GM18867 (cell line): Measurements from ENCODE around the gene CYTH4.
"Not testable (repeated sequence)": the region's sequence is repeated elsewhere in the genome, so short reads cannot be mapped to it uniquely, and the experiment has no call there.

Experiments used
- ATAC-seq: cut with Tn5 transposase; IDR thresholded peaks from one replicate; pipeline ENCODE4 v1.9.1; 2021; ENCODE audit warnings: mild to moderate bottlenecking, moderate library complexity; ENCODE audit not compliant: unreplicated experiment

Gene CYTH4

DNA sequence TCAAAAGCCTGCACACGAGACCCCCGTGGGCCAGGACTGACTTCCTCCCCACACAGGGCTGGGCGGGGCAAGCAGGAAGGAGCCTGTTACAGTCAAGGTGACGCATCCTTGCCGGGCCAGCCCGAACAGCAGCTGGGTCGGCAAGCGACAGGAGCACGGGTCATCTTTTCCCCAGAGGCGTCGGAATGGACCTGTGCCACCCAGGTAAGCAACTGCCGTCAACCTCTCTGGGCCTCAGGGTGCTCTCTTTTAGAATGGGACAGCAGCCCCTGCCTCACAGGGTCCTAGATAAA is at the start of gene CYTH4:
Gene CYTH4 (plus strand): TSS at position 124 of the 293 bp plus-strand sequence. CDS start 62 bp downstream, at position 186.
- peak; percentile 48 for ATAC-seq

GRCh38 chr22:37233371-37233750 is 48.9 kb upstream of the CYTH4 start:
- not testable (repeated sequence) for ATAC-seq

DNA sequence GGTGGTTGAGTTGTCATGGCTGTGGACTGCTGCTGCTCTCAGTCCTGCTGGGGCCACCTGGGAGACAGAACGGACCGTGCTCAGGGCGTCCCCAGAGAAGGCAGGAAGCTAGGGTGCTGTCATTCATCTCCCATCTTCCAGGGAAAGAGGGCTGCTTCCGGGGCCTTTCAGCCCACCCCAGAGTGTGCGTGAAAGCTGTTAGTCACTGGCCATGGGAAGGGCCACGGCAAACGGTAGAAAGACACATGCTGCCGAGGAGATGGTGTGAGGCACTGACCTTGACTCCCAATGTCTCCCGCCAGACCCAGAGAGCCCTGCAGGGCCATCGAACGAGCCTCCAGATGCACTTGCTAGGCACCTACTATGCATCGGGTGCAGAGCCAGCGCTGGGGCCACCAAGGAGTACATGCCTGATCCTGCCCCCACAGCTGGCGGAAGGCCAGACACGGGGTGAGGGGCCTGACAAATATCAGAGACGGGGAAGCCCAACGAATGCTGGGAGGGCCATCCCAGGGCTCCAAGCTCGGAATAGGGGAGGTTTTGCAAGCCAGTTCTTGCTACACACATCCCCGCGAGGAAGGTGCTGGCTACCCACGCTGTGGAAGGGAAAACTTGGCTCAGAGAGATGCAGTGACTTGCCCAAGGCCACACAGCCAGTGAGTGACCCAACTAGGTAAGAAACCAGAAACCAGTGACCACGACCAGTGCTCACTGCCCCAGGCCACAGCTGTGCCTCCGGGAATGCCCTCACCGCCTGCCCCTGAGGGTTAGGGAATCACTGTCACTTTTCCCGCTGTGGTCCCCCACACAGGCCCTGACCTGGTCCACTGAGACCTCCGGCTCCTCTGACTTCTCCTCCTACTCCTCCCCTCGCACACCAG is 48.3 kb upstream of the CYTH4 start:
- ATAC-seq = no peak

GRCh38 chr22:37234736-37235711 is 47.3 kb upstream of the CYTH4 start:
- no peak for ATAC-seq

GRCh38 chr22:37235897-37236607 is 46.3 kb upstream of the CYTH4 start:
- ATAC-seq = no peak

DNA sequence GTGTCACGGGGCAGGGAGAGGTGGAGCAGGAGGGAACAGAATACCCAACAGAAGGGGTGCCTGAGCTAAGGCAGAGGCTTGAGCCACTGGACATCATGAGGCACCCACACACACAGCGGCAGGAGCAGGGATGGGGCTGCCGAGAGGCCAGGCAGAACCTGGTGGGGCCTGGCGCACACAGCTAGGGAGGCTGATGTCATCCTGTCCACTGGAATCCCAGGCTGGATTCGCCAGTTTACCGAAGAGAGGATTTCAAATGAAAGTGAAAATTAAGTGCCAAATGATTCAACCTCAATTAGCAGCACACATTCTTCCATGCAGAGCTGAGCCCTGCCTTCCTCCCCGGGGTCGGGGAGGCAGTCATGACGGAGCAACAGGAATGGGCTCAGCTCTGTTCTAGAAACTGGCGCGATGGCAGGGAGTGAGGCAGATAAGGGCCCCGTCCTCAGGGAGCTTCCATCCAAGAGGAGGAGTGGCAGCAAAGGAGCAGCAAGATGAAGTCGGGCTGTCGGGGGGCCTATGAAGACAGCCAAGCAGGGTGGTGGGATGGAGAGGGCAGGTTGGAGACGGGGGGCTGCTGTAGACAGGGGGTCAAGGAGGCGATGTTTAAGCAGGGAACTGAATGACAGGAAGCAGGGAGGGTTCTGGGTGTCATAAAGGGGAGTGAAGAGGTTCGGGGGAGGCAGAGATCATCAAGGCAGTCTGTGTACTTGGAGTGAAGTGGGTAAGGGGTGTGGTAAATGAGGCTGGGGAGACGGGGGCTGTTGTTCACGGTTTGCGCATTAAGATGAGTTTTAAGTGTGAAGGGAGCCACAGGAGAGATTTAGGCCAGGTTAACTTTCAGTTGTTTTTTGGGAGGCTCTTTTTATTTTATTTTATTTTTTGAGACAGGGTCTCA is 44.7 kb upstream of the CYTH4 start:
- ATAC-seq = no peak

- ATAC-seq = no peak
Measured at GRCh38 chr22:37239336-37240239, 42.7 kb upstream of the CYTH4 start.

GRCh38 chr22:37240240-37240940 is 41.9 kb upstream of the CYTH4 start:
- ATAC-seq = no peak

DNA sequence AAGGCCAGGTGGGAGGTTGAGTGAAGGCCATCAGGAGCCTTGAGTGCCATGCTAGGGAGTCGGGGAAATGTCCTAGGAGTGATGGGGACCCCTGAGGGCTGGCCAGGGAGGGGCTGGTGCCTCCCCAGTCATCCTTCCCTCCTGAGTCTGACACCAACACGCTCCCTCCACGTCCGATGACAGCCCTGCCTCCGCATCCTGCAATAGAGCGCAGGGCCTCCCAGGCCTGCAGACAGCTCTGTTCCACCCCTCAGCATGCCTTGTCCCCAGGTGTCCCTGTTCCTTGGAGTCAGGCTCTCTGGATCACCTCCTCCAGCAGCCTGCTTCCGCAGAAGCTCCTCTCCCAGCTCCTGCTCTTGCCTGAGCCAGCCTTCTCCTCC is 41.4 kb upstream of the CYTH4 start:
- no peak for ATAC-seq

DNA sequence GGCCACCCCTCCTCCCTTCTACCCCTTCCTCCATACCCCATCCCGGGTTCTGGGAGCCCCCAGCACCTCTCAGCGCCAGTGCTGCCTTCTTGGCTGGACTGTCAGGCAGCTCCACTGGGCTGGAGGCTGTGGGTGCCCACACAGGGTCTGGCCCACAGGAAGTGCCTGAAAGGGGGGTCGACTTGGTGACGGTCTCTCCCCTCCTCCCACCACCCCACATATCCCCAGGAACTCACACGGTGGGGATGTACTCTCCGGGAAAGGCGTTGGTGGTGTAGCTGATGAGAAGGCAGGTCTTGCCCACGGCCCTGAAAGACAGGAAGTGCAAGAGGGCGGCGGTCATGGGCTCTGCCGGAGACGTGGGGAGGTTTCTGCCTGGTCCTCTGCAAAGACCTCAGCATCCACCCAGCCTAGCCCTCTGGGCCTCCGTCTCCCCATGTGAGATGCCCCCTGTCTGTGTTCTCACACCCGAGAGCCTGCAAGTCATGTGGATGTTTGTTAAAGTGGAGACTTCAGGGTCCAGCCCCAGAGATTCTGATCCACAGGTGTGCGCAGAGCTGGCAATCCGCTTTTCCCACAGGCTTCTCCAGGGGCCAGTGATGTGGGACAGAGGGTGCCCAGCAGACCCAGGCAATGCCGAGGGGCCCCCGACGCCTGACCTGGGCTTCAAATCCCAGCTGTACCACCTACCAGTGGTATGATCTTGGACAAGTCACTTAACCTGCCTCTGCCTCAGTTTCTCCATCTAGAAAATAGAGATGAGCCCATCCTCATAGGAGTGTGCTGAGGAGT is 40.8 kb upstream of the CYTH4 start:
- ATAC-seq = no peak

DNA sequence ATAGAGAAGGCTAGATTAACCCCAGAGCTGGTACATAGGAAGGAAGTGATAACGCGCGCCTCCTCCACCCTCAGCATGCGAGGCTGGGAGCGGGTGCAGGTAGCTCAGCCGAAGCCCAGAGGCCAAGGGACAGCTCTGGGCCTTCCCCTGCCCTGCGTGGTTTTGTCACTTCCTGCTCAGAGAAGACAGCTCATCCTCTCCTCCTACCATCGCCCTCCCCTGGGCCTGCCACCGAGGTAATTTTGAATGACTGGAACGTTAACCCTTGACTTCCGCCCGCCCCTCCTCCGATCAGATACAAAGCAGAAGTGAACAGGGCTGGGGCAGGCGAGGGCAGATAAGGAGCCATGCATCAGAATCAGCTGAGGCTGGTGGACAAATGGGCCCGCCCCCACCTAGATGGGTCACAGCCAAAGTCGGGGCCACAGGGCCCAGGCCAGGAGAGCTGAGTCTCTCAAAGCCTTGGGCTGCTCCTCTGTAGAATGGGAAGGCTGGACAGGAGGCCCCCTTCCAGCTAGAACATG is 39.9 kb upstream of the CYTH4 start:
- peak; percentile 61 for ATAC-seq

DNA sequence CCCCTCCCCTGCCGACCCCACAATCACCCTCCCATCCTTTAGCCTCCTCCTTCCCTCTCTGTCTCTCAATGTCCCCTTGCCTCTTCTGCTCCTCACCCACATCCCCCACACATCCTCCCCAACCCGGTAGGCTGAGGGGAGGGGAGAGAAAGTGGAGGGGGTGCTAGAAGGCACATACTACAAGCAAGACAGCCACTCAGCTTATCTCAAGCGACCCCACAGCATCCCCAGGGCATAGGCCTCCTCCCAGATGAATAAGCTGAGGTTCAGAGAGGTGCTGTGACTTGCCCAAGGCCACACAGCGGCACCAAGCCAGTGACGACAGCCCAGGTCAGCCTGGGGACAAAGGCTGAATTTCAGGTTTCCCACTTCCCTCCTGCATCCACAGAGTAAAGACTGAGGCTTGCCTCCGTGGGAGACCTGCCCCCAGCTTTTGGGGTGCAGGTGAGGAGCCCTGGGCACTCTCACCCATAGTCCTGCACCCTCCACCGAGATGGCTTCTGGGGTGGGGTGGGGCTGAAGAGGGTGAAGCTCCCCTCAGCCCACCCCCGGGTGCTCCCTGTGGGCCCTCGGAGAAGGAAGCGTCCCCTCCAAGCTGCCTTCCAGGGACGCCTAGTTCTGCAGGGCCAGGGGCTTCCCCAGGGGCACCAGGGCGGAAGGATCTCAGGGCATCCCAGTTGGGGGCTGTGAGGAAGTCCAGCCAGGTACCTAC is 38.8 kb upstream of the CYTH4 start:
- ATAC-seq = no peak

GRCh38 chr22:37244114-37244921 is 38.0 kb upstream of the CYTH4 start, which contains the start of gene RAC2:
RAC2 (minus strand) TSS chr22:37244269; CDS start chr22:37244148, 121 bp downstream.
- ATAC-seq = no peak

GRCh38 chr22:37244922-37245722 is 37.2 kb upstream of the CYTH4 start:
- ATAC-seq = no peak

DNA sequence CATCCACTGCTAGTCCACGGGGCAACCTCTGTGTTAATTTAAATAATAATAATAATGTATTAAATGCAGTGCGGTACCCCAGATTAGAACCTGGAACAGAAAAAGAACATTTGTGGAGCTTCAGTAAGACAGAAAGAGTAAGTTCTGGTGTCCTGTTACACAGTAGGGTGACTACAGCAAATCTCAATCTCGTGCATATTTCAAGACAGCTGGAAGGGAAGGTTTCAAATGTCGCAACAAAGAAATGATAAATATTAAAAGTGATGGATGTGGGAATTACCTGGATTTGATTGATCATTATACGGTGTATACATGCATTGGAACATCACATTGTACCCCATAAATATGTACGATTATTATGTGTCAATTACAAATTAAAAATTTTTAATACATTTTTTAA is 36.6 kb upstream of the CYTH4 start:
- ATAC-seq = no peak
